Measurements from ENCODE around the gene GLS2. TPM values are rescaled to one million over a fixed set of nuclear protein-coding genes. Genes with fewer than 3 reads are reported as not detected.
A peak's percentile ranks its signal among the peaks of the same experiment; 100 is the strongest.
"Not testable (repeated sequence)": the region's sequence is repeated elsewhere in the genome, so short reads cannot be mapped to it uniquely, and the experiment has no call there.

Gene GLS2
- total RNA-seq, 1 donor from 2014 or later = 6.1 TPM

DNA sequence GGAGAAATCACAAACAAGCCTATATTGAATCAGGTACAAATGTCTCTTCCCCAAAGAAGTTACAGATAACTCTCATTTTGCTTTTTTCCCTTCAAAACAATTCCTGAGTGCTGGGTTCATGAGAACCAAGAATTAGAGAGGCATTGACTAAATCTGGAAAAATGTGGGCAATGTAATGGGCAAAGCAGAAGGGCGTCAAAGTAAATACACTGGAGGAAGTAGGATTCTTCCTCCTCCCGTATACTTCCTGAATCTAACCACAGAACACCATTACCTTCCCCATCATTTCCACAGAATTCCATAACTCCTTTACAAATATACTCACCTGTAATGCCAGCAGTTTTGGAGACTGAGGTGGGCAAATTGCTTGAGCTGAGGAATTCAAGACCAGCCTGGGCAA is 30.6 kb upstream of the GLS2 start:
- no peak for TF ChIP-seq CTCF (IDR thresholded peaks at IDR 0.05; ENCODE audit: insufficient read depth, low read length, severe bottlenecking)
- Histone ChIP-seq H3K27me3 (ENCODE audit: control insufficient read depth, insufficient read depth, low read length) (no peaks in the 10 kb centered on the region), H3K36me3 (ENCODE audit: control insufficient read depth, insufficient read depth, low read length) (no peaks in the 10 kb centered on the region), H3K4me3 (ENCODE audit: low read depth, low read length) (no peak overlapping the region)
- no peak for FAIRE-seq
- peak; percentile 73 for DNase-seq (ENCODE audit: low read depth)

DNA sequence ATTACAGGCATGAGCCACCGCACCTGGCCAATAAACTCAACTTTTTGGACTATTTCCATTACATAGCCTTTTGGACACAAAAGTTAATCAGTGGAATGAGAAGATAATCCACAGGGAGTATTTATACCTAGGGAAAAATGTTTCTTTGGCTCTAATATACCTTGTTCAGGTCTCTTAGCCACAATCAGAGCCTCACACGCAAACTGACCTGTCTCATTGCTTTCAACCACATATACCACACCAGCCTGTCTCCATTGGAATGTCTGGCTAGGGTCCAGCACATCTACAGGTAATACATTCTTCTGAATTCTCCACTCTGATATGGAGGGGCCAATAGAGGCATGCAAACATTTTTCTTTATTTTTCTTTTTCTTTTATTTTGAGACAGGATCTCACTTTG is 29.9 kb upstream of the GLS2 start:
- DNase-seq (ENCODE audit: low read depth) (peak; percentile 67), FAIRE-seq (no peak)
- no peak for TF ChIP-seq CTCF (IDR thresholded peaks at IDR 0.05; ENCODE audit: insufficient read depth, low read length, severe bottlenecking)
- no peaks in the 10 kb centered on the region for H3K36me3 ChIP-seq (ENCODE audit: control insufficient read depth, insufficient read depth, low read length)
- no peaks in the 10 kb centered on the region for H3K27me3 ChIP-seq (ENCODE audit: control insufficient read depth, insufficient read depth, low read length)
- H3K4me3 ChIP-seq (ENCODE audit: low read depth, low read length) = no peak overlapping the region

DNA sequence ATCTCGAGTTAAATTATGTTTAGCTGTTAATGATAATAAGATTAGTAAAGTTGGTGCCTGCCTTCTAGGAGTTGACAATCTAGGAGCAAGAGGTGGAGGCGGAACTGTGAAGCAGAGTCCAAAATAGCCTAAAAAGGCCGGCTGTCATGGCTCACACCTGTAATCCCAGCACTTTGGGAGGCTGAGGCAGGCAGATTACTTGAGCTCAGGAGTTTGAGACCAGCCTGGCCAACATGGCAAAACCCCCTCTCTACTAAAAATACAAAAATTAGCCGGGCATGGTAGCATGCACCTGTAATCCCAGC is 26.0 kb upstream of the GLS2 start:
- DNase-seq (ENCODE audit: low read depth); FAIRE-seq; H3K36me3 ChIP-seq (ENCODE audit: control insufficient read depth, insufficient read depth, low read length); H3K4me3 ChIP-seq (ENCODE audit: low read depth, low read length); H3K27me3 ChIP-seq (ENCODE audit: control insufficient read depth, insufficient read depth, low read length): not testable (repeated sequence)

DNA sequence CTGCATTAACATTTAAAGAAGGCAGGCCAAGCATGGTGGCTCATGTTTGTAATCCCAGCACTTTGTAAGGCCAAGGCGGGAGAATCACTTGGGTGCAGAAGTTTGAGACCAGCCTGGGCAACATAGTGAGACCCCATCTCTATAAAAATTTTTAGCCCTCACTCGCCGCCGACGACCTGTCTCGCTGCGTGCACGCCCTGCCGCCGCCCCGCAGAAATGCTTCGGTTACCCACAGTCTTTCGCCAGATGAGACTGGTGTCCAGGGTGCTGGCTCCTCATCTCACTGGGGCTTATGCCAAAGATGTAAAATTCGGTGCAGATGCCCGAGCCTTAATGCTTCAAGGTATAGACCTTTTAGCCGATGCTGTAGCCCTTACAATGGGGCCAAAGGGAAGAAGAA is 22.8 kb upstream of the GLS2 start:
- Histone ChIP-seq H3K4me3 (ENCODE audit: low read depth, low read length) (no peak overlapping the region), H3K36me3 (ENCODE audit: control insufficient read depth, insufficient read depth, low read length) (no peaks in the 10 kb centered on the region), H3K27me3 (ENCODE audit: control insufficient read depth, insufficient read depth, low read length) (no peaks in the 10 kb centered on the region)
- DNase-seq (ENCODE audit: low read depth) (no peak), FAIRE-seq (no peak)
- no peak for TF ChIP-seq CTCF (IDR thresholded peaks at IDR 0.05; ENCODE audit: insufficient read depth, low read length, severe bottlenecking)

DNA sequence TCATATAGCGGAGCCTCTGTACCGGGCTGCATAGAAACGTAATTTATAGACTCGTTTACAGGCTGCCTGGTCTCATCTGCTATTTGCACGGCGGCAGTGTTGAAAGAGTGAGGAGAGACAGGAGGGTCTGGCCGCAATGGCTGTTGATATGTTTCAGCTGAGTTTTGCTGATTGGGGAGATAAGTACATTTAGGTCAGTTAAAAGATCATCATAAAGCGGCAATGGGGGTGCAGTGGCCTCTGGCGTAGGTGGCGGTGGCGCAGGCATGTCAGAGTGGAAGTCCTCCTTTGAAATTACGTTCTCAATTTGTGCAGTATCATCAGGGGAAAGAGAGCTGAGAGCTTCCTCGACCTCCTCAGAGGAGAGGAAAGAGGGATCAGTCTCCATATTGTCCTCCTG is 11.9 kb upstream of the GLS2 start:
- H3K36me3 ChIP-seq (ENCODE audit: control insufficient read depth, insufficient read depth, low read length); FAIRE-seq; DNase-seq (ENCODE audit: low read depth); H3K27me3 ChIP-seq (ENCODE audit: control insufficient read depth, insufficient read depth, low read length); H3K4me3 ChIP-seq (ENCODE audit: low read depth, low read length): not testable (repeated sequence)

- not testable (repeated sequence) for H3K36me3 ChIP-seq (ENCODE audit: control insufficient read depth, insufficient read depth, low read length); H3K4me3 ChIP-seq (ENCODE audit: low read depth, low read length); DNase-seq (ENCODE audit: low read depth); H3K27me3 ChIP-seq (ENCODE audit: control insufficient read depth, insufficient read depth, low read length); FAIRE-seq
Measured at GRCh38 chr12:56499452-56499851, 11.5 kb upstream of the GLS2 start.

- not testable (repeated sequence) for DNase-seq (ENCODE audit: low read depth); H3K27me3 ChIP-seq (ENCODE audit: control insufficient read depth, insufficient read depth, low read length); H3K36me3 ChIP-seq (ENCODE audit: control insufficient read depth, insufficient read depth, low read length); H3K4me3 ChIP-seq (ENCODE audit: low read depth, low read length)
- peak; percentile 18 for FAIRE-seq
Measured at GRCh38 chr12:56498126-56498902, 10.4 kb upstream of the GLS2 start.

DNA sequence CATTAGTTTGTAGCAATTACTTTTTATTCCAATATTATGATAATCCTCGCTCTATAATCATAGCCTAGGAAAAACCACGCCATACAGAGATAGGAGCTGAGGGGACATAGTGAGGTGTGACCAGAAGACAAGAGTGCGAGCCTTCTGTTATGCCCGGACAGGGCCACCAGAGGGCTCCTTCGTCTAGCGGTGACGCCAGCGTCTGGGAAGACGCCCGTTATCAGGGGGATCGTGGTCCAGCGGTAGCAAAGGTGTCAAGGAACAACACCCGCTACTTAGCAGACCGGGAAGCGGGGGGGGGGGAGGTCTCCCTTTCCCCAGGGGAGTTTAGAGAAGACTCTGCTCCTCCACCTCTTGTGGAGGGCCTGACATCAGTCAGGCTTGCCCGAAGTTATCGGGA is 8.7 kb upstream of the GLS2 start:
- TF ChIP-seq CTCF (IDR thresholded peaks at IDR 0.05; ENCODE audit: insufficient read depth, low read length, severe bottlenecking) = peak; percentile 36
- not testable (repeated sequence) for FAIRE-seq; DNase-seq (ENCODE audit: low read depth); H3K4me3 ChIP-seq (ENCODE audit: low read depth, low read length); H3K36me3 ChIP-seq (ENCODE audit: control insufficient read depth, insufficient read depth, low read length); H3K27me3 ChIP-seq (ENCODE audit: control insufficient read depth, insufficient read depth, low read length)

- not testable (repeated sequence) for DNase-seq (ENCODE audit: low read depth); H3K36me3 ChIP-seq (ENCODE audit: control insufficient read depth, insufficient read depth, low read length); H3K27me3 ChIP-seq (ENCODE audit: control insufficient read depth, insufficient read depth, low read length); FAIRE-seq; H3K4me3 ChIP-seq (ENCODE audit: low read depth, low read length)
Measured at GRCh38 chr12:56494481-56494880, 6.5 kb upstream of the GLS2 start.

- FAIRE-seq; DNase-seq (ENCODE audit: low read depth); H3K27me3 ChIP-seq (ENCODE audit: control insufficient read depth, insufficient read depth, low read length); H3K36me3 ChIP-seq (ENCODE audit: control insufficient read depth, insufficient read depth, low read length); H3K4me3 ChIP-seq (ENCODE audit: low read depth, low read length): not testable (repeated sequence)
Measured at GRCh38 chr12:56494106-56494415, 6.1 kb upstream of the GLS2 start.
